GM20431 (cell line): Measurements from ENCODE around the gene UST.

Experiments used
- in situ Hi-C: fragments of 300-500 bp; cut with MseI, MboI; formaldehyde crosslinking; loops from one replicate; pipeline ENCODE4 v1.15.0; 2020; ENCODE audit warnings: low sequenced_read_pairs; ENCODE audit not compliant: unreplicated experiment

Gene UST

GRCh38 chr6:148746363-148747144 lies at the start of gene UST:
TSS of gene UST (plus strand) at chr6:148747030. CDS start at chr6:148747431, 401 bp downstream.
- in situ Hi-C loops = no loop called here

GRCh38 chr6:148697895-148698440 lies 48.9 kb upstream of the UST start:
- in situ Hi-C loops = no loop called here

GRCh38 chr6:148698671-148699180 lies 48.1 kb upstream of the UST start:
- in situ Hi-C loops = no loop called here

- in situ Hi-C loops = no loop called here
Observed at GRCh38 chr6:148700047-148700715, 46.6 kb upstream of the UST start.

- in situ Hi-C loops = no loop called here
Observed at GRCh38 chr6:148700741-148701311, 46.0 kb upstream of the UST start.

- in situ Hi-C loops = no loop called here
Observed at GRCh38 chr6:148701375-148701774, 45.5 kb upstream of the UST start.

- in situ Hi-C loops = no loop called here
Observed at GRCh38 chr6:148703900-148704299, 42.9 kb upstream of the UST start.

- in situ Hi-C loops = no loop called here
Observed at GRCh38 chr6:148704400-148705246, 42.2 kb upstream of the UST start.

- in situ Hi-C loops = no loop called here
Observed at GRCh38 chr6:148708707-148709106, 38.1 kb upstream of the UST start.

GRCh38 chr6:148709577-148709976 lies 37.3 kb upstream of the UST start:
- in situ Hi-C loops = no loop called here

GRCh38 chr6:148711833-148712654 lies 34.8 kb upstream of the UST start:
- in situ Hi-C loops = no loop called here

GRCh38 chr6:148713033-148713738 lies 33.6 kb upstream of the UST start:
- in situ Hi-C loops = no loop called here

GRCh38 chr6:148713921-148714320 lies 32.9 kb upstream of the UST start:
- in situ Hi-C loops = no loop called here

GRCh38 chr6:148716811-148717210 lies 30.0 kb upstream of the UST start:
- in situ Hi-C loops = no loop called here

GRCh38 chr6:148720406-148720805 lies 26.4 kb upstream of the UST start:
- in situ Hi-C loops = no loop called here

GRCh38 chr6:148720897-148721296 lies 25.9 kb upstream of the UST start:
- in situ Hi-C loops = no loop called here

- in situ Hi-C loops = no loop called here
Observed at GRCh38 chr6:148723484-148723883, 23.3 kb upstream of the UST start.

GRCh38 chr6:148724428-148724827 lies 22.4 kb upstream of the UST start:
- in situ Hi-C loops = no loop called here
